ENCODE results near the gene ST6GALNAC6.
"Not testable (repeated sequence)": the region's sequence is repeated elsewhere in the genome, so short reads cannot be mapped to it uniquely, and the experiment has no call there.

The ST6GALNAC6 gene

DNA sequence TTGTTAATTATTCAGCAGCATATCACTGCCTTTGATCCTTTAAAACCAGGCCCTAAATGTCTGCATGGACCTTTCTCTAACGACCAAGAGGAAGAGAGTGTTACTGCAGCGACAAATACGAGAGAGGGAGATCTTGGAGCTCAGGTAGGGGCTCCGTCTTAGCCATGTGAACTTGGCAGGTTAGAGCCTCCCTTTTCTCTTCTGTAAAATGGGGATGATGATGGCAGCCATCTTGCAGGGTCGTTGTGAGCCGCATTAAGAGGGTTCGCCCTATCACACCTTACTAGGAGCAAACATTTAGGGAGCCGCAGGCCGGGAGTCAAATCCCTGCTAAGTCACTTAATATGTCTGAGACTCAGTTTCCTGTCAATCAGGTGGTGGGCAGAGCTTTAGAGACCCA is 46.6 kb downstream of the ST6GALNAC6 start:
- no peak for DNase-seq

DNA sequence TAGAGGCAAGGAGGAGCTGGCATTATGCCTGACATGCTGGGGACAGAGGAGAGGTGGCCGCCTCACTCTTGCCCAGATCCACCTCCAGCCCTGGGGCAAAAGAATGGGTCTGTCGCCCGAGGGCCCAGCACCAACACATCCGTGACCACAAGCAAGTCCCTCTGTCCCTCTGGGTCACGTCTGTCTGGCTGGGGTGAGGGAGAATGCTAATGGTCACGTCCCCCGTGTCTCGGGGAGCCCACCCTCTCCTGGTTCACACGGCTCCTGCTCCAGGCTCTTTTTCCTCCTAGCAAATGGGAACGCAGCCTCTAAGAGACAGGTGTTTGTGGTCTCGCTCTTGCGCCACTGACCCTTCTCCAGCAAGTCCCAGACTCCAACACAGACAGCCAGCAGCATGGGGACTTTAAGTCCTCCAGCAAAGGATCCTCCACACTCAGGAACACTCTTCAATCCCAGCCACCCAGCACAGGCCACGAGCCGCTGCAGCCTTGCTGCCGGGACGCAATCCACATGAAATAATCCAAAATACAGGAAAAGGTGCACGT is 49.0 kb downstream of the ST6GALNAC6 start:
- DNase-seq: no peak

DNA sequence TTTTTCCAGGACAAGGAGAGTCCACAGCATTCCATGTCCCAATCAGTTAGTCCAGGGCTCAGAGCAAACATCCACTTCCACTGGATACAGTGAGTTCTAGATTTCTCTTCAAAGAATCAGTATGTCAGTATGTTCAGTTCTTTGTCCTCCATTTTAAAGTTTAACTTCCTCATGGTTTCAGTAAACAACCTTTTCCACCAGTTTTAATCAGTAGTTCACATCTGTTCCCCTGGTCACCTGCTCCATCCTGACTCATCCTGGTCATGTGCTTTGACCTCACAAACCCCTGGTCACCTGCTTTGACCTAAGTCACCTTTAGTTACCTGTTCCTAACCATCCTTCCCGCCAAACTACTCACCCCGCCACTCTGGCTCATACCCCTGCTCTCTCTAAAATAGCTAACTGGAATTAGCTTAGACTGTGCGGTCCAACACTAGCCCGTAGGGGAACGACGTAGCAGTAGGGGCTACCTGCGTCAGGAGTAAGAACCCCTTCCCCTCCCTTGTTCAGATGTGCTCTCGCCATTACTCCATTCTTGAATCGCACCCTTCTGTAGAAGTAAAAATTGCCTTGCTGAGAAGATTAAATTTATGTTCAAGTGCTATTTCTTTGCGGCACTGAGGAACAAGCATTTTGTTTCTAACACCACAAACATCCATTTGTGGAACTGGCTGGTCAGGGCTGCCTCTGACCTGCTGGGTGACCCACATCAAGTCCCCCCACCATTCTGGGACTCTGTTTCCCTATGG is 50.5 kb downstream of the ST6GALNAC6 start:
- no peak for DNase-seq

DNA sequence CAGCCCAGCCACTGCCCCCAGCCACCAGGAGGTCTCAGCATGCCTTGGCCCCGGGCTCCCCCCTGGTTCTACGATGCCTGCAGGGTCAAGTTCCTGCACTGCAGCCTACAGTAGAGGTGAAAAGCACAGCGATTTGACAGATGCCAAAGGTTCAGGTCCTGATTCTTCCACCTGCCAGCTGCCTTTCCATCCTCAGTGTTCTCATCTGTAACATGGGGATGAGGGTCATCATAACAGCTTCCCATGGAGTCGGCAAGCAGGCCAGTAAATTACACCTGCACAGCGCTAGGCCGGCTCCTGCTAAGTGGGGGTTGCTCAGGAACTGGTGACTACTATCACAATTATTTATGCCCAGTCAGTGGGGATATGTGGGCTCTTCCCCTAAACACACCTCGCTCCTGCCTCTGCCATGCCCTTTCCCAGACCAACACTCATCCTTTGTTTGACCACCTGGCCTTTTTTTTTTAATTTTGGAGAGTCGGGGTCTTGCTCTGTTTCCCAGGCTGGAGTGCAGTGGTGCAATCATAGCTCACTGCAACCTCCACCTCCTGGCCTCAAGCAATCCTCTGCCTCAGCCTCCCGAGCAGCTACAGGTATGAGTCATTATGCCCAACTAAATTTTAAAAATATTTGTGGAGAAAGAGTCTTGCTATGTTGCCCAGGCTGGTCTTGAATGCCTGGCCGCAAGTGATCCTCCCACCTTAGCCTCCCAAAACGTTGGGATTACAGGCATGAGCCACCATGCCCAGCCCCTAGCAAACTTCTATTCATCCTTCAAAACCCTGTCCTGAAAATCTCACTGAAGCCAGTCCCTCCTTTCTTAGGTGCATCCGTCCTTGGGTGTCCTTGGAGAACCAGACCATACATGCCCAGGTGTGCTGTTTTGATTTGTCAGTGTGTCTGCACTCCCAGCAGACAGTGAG is 51.3 kb downstream of the ST6GALNAC6 start:
- no peak for DNase-seq

DNA sequence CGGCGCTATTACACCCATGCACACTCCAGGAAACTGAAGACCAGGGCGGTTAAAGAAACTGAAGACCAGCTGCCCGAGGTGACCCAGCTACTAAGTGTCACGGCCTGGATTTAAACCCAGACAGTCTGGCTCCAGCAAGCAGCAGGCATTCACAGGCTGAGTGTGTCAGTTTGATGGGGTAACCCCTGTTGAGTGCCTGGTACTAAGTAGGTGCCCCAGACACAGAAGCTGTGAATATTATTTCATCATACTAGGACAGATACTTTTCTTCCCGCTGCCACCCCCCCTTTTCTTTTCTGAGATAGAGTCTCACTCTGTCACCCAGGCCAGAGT is 52.3 kb downstream of the ST6GALNAC6 start:
- no peak for DNase-seq

DNA sequence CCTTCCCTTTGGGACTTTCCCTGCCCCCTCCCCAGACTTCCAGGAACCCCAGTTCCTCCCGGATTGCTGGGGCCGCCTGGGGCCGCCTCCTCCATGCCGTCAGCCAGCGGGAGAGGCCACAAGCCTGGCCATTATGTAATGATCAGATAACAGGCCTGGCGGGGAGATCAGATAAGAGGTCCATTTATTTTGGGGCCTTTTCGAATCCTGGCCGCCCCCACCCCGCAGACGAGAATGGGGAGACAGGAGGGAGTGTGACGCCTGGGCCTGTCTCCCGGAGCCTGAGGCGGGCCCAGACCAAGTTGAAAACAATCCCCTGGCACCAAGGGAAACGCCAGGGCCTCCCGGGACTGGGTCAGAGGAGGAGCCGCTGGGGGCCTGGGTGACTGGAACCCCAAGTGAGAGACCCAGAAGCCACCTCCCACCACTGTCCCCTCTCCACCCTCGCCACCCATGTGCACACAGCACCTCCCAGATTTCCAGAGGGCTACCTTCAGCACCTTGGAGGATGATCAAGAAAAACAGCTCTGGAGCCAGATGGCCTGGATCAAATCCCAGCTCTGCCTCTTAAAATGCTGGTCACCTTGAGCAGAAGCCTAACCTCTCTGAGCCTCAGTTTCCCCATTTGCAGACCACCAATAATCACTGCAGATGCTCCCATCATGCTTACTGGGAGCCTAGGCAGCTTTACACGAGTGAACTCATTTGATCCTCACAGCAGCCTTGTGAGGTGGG is 52.8 kb downstream of the ST6GALNAC6 start:
- DNase-seq: no peak

DNA sequence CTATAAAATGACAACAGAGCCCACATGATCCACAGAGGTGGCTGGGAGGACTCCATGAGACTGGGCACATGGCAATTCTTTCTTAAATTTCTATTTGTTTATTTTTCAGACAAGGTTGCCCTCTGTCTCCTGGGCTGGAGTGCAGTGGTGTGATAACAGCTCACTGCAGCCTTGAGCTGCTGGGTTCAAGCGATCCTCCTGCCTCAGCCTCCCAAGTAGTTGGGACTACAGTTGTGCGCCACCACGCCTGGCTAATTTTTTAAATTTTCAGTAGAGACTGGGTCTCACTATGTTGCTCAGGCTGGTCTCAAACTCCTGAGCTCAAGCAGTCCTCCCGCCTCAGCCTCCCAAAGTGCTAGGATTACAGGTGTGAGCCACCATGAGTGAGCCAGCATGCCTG is 53.8 kb downstream of the ST6GALNAC6 start:
- DNase-seq: not testable (repeated sequence)

DNA sequence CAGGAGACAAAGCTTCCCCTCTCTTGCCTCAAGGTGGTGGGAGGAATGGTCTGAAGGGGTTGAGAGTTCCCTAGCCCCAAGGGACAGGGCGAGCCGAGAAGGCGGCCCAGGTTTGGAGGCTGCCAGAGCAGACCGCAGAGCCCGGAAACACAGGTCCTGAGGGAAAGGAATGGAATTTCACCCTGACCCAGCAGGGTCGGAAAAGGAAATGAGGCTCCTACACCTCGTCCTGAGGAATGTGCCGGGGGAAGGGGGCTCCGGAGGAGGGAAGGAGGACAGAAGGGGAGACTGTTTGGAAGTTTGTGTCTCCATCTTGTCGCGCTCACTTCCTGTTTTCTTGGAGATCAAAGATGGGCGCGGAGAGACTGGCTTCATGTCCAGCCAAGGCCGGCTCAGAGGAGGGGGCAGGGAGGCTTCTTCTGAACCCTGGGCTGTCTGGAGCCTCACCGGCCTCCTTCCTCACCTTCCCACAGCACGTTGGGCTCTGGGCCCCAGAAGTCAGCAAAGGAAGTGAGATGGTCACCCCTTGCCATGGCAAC is 54.5 kb downstream of the ST6GALNAC6 start:
- DNase-seq: no peak

DNA sequence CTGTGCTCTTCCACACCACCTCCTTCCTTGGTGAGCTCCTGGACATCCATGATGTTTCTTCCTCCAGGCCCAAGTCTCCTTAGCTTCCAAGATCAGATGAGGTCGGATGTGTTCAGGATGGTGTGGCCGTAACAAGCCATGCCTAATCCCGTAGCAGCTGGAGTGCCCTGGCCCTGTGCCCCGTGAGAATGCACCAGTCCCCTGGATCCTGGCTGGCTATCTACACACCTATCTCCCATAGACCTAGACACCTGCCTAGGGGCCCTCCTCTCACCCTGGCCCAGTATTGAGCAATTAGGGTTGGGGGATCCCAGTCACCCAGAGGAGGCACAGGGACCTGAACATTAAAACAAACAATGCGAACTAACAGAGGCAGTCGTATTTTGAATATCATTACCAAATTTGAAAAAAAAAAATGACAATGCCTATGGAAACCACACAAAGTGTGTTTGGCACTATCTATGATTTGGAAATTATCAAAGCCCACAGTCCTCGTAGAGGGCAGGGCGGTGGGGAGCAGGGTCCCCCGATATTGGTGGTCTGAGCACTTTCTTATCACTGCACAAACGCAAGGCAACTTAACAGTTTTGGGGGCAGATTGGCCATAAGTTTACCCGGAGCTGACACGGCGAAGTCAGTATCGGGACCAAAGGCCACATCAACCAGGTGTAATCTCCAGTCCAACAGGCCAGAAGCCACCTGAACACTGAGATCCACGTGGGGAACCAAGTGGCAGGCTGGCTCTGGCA is 58.1 kb downstream of the ST6GALNAC6 start:
- no peak for DNase-seq

DNA sequence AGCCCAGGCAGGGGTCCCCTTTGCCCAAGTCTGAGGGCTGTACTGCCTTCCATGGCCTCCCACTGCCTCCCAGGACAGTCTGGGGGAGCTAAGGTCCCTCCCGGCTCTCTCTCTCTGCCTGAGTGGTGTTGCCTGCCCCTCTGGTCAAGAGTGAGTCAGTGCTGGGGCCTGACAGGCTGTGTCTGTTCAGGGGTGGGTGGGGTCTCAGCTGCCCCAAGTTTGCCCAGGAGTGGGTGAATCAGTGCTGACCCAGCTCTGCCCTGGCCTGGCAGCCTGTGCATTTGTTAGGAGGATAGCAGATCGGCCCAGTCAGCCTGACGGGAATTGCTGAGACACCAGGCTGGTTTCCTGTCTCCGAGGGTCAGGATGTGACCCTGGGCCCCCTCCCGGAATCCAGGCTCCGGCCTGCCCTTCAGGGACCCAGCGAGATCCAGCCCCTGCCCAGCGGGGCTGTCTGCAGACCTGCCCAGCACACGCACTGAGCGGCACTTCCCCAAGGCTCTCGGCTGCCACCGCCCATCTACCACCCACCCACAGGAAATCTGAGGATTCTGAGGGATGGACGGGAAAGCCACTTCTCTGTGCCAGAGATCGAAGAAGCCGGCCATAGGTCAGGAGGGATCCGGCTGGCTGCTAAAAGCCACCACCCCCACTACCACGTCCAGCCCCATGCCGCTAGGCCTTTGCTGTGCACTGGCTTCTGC is 60.9 kb downstream of the ST6GALNAC6 start:
- DNase-seq: peak; percentile 90

DNA sequence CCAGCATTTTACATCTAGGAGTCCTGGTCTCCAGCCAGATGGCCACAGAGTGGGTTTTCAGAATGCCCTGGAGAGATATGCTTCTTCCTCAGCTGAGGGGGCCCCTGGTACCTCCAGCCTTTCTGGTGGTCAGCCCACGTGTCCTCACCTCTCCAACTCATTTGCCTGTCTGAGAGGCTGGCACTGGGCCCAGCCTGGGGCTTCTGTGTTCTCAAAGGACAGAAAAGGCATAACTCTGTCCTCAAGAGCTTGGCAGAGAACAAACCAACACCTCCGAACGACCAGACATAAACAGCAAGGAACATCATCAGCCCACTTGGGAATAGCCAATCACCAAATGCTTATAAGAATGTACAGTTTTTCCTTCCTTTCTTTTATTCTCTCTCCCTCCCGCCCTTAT is 62.1 kb downstream of the ST6GALNAC6 start:
- no peak for DNase-seq

DNA sequence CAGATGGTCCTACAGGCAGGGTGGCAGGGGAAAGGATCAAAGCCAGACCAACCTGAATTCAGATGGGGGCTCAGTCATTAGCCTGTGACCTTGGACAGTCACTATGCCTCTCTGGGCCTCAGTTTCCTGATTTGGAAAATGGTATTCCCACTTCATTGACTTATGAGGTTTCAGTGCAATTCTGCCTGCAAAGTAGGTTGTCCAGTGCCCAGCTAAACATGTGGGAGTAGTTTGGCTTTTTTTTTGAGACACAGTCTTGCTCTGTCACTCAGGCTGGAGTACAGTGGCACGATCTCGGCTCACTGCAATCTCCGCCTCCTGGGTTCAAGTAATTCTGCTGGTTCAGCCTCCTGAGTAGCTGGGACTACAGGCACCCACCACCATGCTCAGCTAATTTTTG is 62.8 kb downstream of the ST6GALNAC6 start:
- DNase-seq: not testable (repeated sequence)

DNA sequence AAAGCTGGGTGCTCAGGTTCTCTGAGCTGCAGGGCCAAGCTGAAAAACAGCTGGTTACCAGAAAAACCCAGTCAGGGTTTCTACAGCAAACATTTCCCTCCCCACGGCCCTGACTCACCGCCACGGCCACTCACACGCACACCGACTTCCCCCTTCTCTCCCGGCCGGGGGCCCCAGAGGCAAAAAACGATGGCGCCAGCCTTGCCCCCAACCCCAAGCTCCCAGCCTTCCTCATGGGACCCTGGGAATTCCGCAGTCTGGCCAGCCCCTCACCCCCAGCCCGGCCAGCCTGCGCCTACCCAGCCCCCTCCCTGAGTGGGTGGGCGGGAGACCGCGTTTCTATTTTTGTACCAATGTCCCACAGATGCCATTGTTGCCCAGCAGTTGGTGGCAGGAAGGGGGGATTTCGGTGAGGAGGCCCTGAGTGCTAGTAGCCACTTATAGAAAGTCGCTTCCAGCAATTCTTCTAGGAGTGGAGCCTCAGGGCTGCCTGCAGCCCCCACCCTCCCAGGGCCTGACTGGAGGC is 63.3 kb downstream of the ST6GALNAC6 start:
- no peak for DNase-seq
